H1 (cell line): ENCODE data around the gene RELT. TPM values are rescaled to one million over a fixed set of nuclear protein-coding genes. Genes with fewer than 3 reads are reported as not detected.

Experiments used
- CTCF ChIA-PET: fragments of 300-600 bp; sonication (Branson Sonifier 250); formaldehyde crosslinking; loops from one replicate; lab custom pipeline; 2021; ENCODE audit not compliant: partially characterized antibody; lab: Charles Lee
- POLR2A ChIA-PET: fragments of 300-600 bp; sonication (Branson Sonifier 250); formaldehyde crosslinking; loops from one replicate; lab custom pipeline; 2021; ENCODE audit warnings: inconsistent platforms; ENCODE audit not compliant: partially characterized antibody; lab: Charles Lee
- DNase-seq, 2 experiments: peaks; one replicate each; pipeline versions ENCODE4 v3.0.0 to v3.0.0-alpha.2; 2010 to 2022; ENCODE audit warnings: low spot score in 2 of 2, low read depth in 1 of 2, mixed read lengths in 1 of 2
- FAIRE-seq: peaks from 2 replicates; lab custom pipeline; 2011; peaks lifted over from hg19 to GRCh38; lab: Jason Lieb, UNC
- H2AFZ ChIP-seq: 2 replicates; pipeline ENCODE4 v1.8.1; 2012; ENCODE audit warnings: low read length, inconsistent platforms
- H2AK5ac ChIP-seq: 2 replicates; pipeline ENCODE4 v1.6.1; 2013; ENCODE audit warnings: low read depth, low read length
- H2BK120ac ChIP-seq: replicated peaks from 2 replicates; pipeline ENCODE3; 2013; ENCODE audit warnings: low read depth, low read length, inconsistent platforms
- H2BK12ac ChIP-seq: 2 replicates; pipeline ENCODE4 v1.6.1; 2013; ENCODE audit warnings: low read depth, low read length
- H2BK15ac ChIP-seq: 2 replicates; pipeline ENCODE4 v1.6.1; 2013; ENCODE audit warnings: low read length
- H2BK20ac ChIP-seq: 2 replicates; pipeline ENCODE4 v1.6.1; 2013; ENCODE audit warnings: low read length
- H2BK5ac ChIP-seq: 2 replicates; pipeline ENCODE4 v1.6.1; 2013; ENCODE audit warnings: low read depth, low read length
- H3K14ac ChIP-seq: 2 replicates; pipeline ENCODE4 v1.6.1; 2013; ENCODE audit warnings: inconsistent platforms; ENCODE audit not compliant: insufficient read length
- H3K18ac ChIP-seq: 2 replicates; pipeline ENCODE4 v1.6.1; 2013; ENCODE audit warnings: low read length; ENCODE audit errors: extremely low read depth
- H3K23ac ChIP-seq: 2 replicates; pipeline ENCODE4 v1.6.1; 2013; ENCODE audit warnings: inconsistent platforms; ENCODE audit not compliant: insufficient read length
- H3K23me2 ChIP-seq: 2 replicates; pipeline ENCODE4 v1.6.1; 2013; ENCODE audit warnings: low read depth, low read length
- H3K27ac ChIP-seq: 2 replicates; pipeline ENCODE4 v1.6.1; 2011; ENCODE audit warnings: low read depth, low read length, inconsistent platforms
- H3K27me3 ChIP-seq, 4 experiments: replicated peaks in 1 of 4; 1 replicate in 1 of 4; 2 replicates in 3 of 4; pipeline versions ENCODE4 v1.6.1 to v1.8.1; 2011 to 2013; ENCODE audit warnings: low read length in 3 of 4, mild to moderate bottlenecking in 3 of 4, inconsistent platforms in 2 of 4, mixed read lengths in 2 of 4, moderate library complexity in 1 of 4; ENCODE audit not compliant: control insufficient read depth in 3 of 4, insufficient read depth in 3 of 4; ENCODE audit errors: extremely low read depth in 1 of 4
- H3K36me3 ChIP-seq, 4 experiments: 2 replicates each; pipeline versions ENCODE4 v1.6.1 to v1.8.1; 2011 to 2013; ENCODE audit warnings: mild to moderate bottlenecking in 4 of 4, low read length in 3 of 4, moderate library complexity in 2 of 4, control low read depth in 1 of 4, inconsistent platforms in 1 of 4; ENCODE audit not compliant: insufficient read depth in 4 of 4, control insufficient read depth in 2 of 4
- H3K4ac ChIP-seq: replicated peaks from 2 replicates; pipeline ENCODE3; 2013; ENCODE audit warnings: low read length, low read depth, mixed read lengths, inconsistent platforms; ENCODE audit not compliant: insufficient read length
- H3K4me1 ChIP-seq, 4 experiments: replicated peaks in 1 of 4; 1 replicate in 1 of 4; 2 replicates in 3 of 4; pipeline versions ENCODE4 v1.6.1 to v1.8.1; 2011 to 2013; ENCODE audit warnings: low read length in 3 of 4, inconsistent platforms in 2 of 4, mixed read lengths in 1 of 4; ENCODE audit not compliant: insufficient read depth in 4 of 4, control insufficient read depth in 3 of 4
- H3K4me2 ChIP-seq, 2 experiments: 2 replicates each; pipeline versions ENCODE4 v1.6.1 to v1.8.1; 2011 to 2013; ENCODE audit warnings: low read depth in 2 of 2, low read length in 2 of 2, control low read depth in 1 of 2, inconsistent platforms in 1 of 2, mild to moderate bottlenecking in 1 of 2; ENCODE audit not compliant: insufficient read depth in 1 of 2
- H3K4me3 ChIP-seq, 4 experiments: fragments of 200-600, 300-600 bp in 1 of 4; sonication (generic), shearing (Covaris generic), sonication (Bioruptor Twin) in 1 of 4; 2 replicates each; pipeline versions ENCODE4 v1.5.1 to v1.8.1; 2011 to 2016; ENCODE audit warnings: low read length in 4 of 4, low read depth in 3 of 4, control low read depth in 2 of 4, inconsistent platforms in 2 of 4, mild to moderate bottlenecking in 2 of 4, mixed read lengths in 1 of 4, moderate library complexity in 1 of 4; ENCODE audit not compliant: insufficient read depth in 2 of 4; ENCODE audit errors: extremely low read depth in 1 of 4
- H3K56ac ChIP-seq: replicated peaks from 2 replicates; pipeline ENCODE3; 2013; ENCODE audit warnings: low read depth, mild to moderate bottlenecking, mixed read lengths, low read length, inconsistent platforms; ENCODE audit not compliant: insufficient read length
- H3K79me1 ChIP-seq: 2 replicates; pipeline ENCODE4 v1.6.1; 2013; ENCODE audit warnings: low read depth, low read length, control low read depth
- H3K79me2 ChIP-seq, 2 experiments: 2 replicates each; pipeline versions ENCODE4 v1.6.1 to v1.8.1; 2012 to 2013; ENCODE audit warnings: low read length in 2 of 2, mild to moderate bottlenecking in 2 of 2, inconsistent platforms in 1 of 2; ENCODE audit not compliant: insufficient read depth in 2 of 2, control insufficient read depth in 1 of 2
- H3K9ac ChIP-seq, 4 experiments: replicated peaks in 1 of 4; 1 replicate in 1 of 4; 2 replicates in 3 of 4; pipeline versions ENCODE4 v1.6.1 to v1.8.1; 2011 to 2013; ENCODE audit warnings: low read depth in 3 of 4, low read length in 3 of 4, control low read depth in 2 of 4, mild to moderate bottlenecking in 2 of 4, moderate library complexity in 2 of 4, inconsistent platforms in 1 of 4; ENCODE audit errors: extremely low read depth in 1 of 4
- H3K9me3 ChIP-seq, 2 experiments: 2 replicates each; pipeline versions ENCODE4 v1.6.1 to v1.8.1; 2012 to 2013; ENCODE audit warnings: mild to moderate bottlenecking in 2 of 2, moderate library complexity in 2 of 2, control low read depth in 1 of 2, inconsistent platforms in 1 of 2, low read depth in 1 of 2, low read length in 1 of 2, mixed read lengths in 1 of 2; ENCODE audit not compliant: insufficient read depth in 2 of 2
- H4K20me1 ChIP-seq, 2 experiments: replicated peaks in 1 of 2; 2 replicates each; pipeline versions ENCODE3 to v1.8.1; 2011 to 2013; ENCODE audit warnings: inconsistent platforms in 2 of 2, low read length in 2 of 2, mild to moderate bottlenecking in 1 of 2; ENCODE audit not compliant: insufficient read depth in 2 of 2, control insufficient read depth in 1 of 2
- H4K5ac ChIP-seq: 2 replicates; pipeline ENCODE4 v1.6.1; 2013; ENCODE audit warnings: low read length, low read depth, mixed read lengths, inconsistent platforms; ENCODE audit not compliant: insufficient read length
- H4K8ac ChIP-seq: 2 replicates; pipeline ENCODE4 v1.8.0; 2013; ENCODE audit warnings: mild to moderate bottlenecking, moderate library complexity, low read length, inconsistent platforms; ENCODE audit not compliant: insufficient read depth; ENCODE audit errors: extremely low read depth
- H4K91ac ChIP-seq: replicated peaks from 2 replicates; pipeline ENCODE3; 2013; ENCODE audit warnings: low read length, mixed read lengths, inconsistent platforms; ENCODE audit not compliant: insufficient read length
- ATF3 ChIP-seq: IDR thresholded peaks from 2 replicates; pipeline ENCODE4 v1.6.1; 2011; ENCODE audit warnings: low read depth, mild to moderate bottlenecking, low read length; ENCODE audit not compliant: insufficient read depth
- CTBP2 ChIP-seq: IDR thresholded peaks from 2 replicates; pipeline ENCODE4 v1.7.0; 2011; ENCODE audit warnings: borderline replicate concordance, mild to moderate bottlenecking, moderate library complexity, mixed read lengths, low read length; ENCODE audit not compliant: insufficient read depth, insufficient read length
- EZH2 ChIP-seq: fragments of 200-600 bp; sonication (generic); IDR thresholded peaks from 2 replicates; pipeline ENCODE4 v1.7.1; 2012; ENCODE audit warnings: low read depth, mild to moderate bottlenecking, moderate library complexity, low read length, inconsistent platforms; ENCODE audit not compliant: severe bottlenecking
- HDAC2 ChIP-seq, 2 experiments: fragments of 300-600 bp in 1 of 2; sonication (generic) in 1 of 2; IDR thresholded peaks; 2 replicates each; pipeline ENCODE4 v1.6.1; 2011 to 2012; ENCODE audit warnings: low read depth in 2 of 2, low read length in 2 of 2, mild to moderate bottlenecking in 2 of 2, moderate library complexity in 2 of 2, borderline replicate concordance in 1 of 2, inconsistent platforms in 1 of 2
- KDM1A ChIP-seq: fragments of 200-600, 300-600 bp; sonication (generic); IDR thresholded peaks from 2 replicates; pipeline ENCODE4 v1.7.1; 2016; ENCODE audit warnings: mild to moderate bottlenecking, low read length, borderline replicate concordance
- KDM5A ChIP-seq: fragments of 200-600 bp; IDR thresholded peaks from 2 replicates; pipeline ENCODE4 v1.7.1; 2012; ENCODE audit warnings: mild to moderate bottlenecking, low read length, inconsistent platforms, mixed read lengths
- NRF1 ChIP-seq: IDR thresholded peaks from 2 replicates; pipeline ENCODE4 v1.6.1; 2011; ENCODE audit warnings: mild to moderate bottlenecking, low read depth, low read length, improper control_type of control experiment
- POLR2A ChIP-seq, 2 experiments: IDR thresholded peaks; 1 replicate in 1 of 2; 2 replicates in 1 of 2; pipeline ENCODE4 v1.6.1; 2011; ENCODE audit warnings: low read depth in 2 of 2, low read length in 2 of 2, mild to moderate bottlenecking in 2 of 2; ENCODE audit errors: control extremely low read depth in 1 of 2
- POLR2AphosphoS5 ChIP-seq: IDR thresholded peaks from 2 replicates; pipeline ENCODE4 v1.6.1; 2011; ENCODE audit warnings: low read depth, low read length
- RBBP5 ChIP-seq: IDR thresholded peaks from 2 replicates; pipeline ENCODE4 v1.7.1; 2012; ENCODE audit warnings: low read depth, mild to moderate bottlenecking, inconsistent platforms, low read length, moderate library complexity, borderline replicate concordance
- TAF1 ChIP-seq: IDR thresholded peaks from 2 replicates; pipeline ENCODE4 v1.6.1; 2011; ENCODE audit warnings: mild to moderate bottlenecking, low read depth, low read length
- TAF7 ChIP-seq: optimal IDR thresholded peaks from 2 replicates; pipeline ENCODE3; 2011; ENCODE audit warnings: low read depth, mild to moderate bottlenecking, inconsistent platforms, low read length, moderate library complexity, borderline replicate concordance
- YY1 ChIP-seq: IDR thresholded peaks from 2 replicates; pipeline ENCODE4 v1.6.1; 2011; ENCODE audit warnings: low read depth, mild to moderate bottlenecking, low read length
- WGBS, 2 experiments: shearing (Covaris generic) in 1 of 2; methylation state at CpG; one replicate each; pipeline versions ENCODE4 v1.1.6 to v1.1.7; 2013 to 2015; ENCODE audit warnings: low lambda C conversion rate in 2 of 2, mixed read lengths in 2 of 2, inconsistent platforms in 1 of 2, low coverage in 1 of 2, missing lambda C conversion rate in 1 of 2; ENCODE audit not compliant: insufficient replicate concordance in 2 of 2, insufficient coverage in 1 of 2, insufficient read length in 1 of 2; ENCODE audit errors: extremely low coverage in 1 of 2, missing lambda C conversion rate in 1 of 2; 5-methylcytosine and 5-hydroxymethylcytosine counted together
- polyA plus RNA-seq, 7 experiments: library from polyadenylated mRNA; depleted of rRNA in 3 of 7; stranded (reverse) in 5 of 7; unstranded in 2 of 7; fragments of >200 nt in 5 of 7; fragments of 200-250 nt in 2 of 7; gene quantifications; 1 replicate in 5 of 7; 2 replicates in 1 of 7; 4 replicates in 1 of 7; pipeline versions ENCODE4 v1.2.1 to v1.2.3, GENCODE V29; 2011 to 2013; ENCODE audit warnings: missing spikeins in 2 of 7, mixed read lengths in 2 of 7
- total RNA-seq: library from RNA; stranded (reverse); fragmentation: NEBNext Ultra II Directional; extraction: Animal tissue kit (Norgen Biotek cat#: 25700); gene quantifications from 2 replicates; pipeline ENCODE4 v1.2.1, GENCODE V29; 2021

Gene RELT
- total and polyA plus RNA-seq, 2 of the 8 experiments (the other 6 are each of a cell fraction or from before 2014, with no cell fraction given): 3.4 to 5.7 TPM

- no peak overlapping the region for H2BK15ac ChIP-seq
- no peak overlapping the region for H3K4me2 ChIP-seq
- peaks cover 0 to under 1% (median 0%) of the 10 kb centered on the region in 4 experiments; a peak in 2 of 8 replicates for H3K36me3 ChIP-seq
- H2BK5ac ChIP-seq: no peak overlapping the region
- H3K4me1 ChIP-seq: peaks cover 0 to 3% (median 2%) of the 10 kb centered on the region in 4 experiments; a peak in 5 of 7 replicates
- no peaks in the 10 kb centered on the region for H3K23me2 ChIP-seq
- no peaks in the 10 kb centered on the region for H3K79me1 ChIP-seq
- no peak for TF ChIP-seq POLR2AphosphoS5
- no peak for TF ChIP-seq EZH2
- TF ChIP-seq RBBP5: no peak
- no peak for TF ChIP-seq TAF1
- TF ChIP-seq KDM5A: no peak
- no peak for TF ChIP-seq ATF3
- TF ChIP-seq POLR2A (IDR thresholded peaks at IDR 0.05; ENCODE audit: control extremely low read depth in 1 of 2, low read depth in 2 of 2, low read length in 2 of 2): no peak
- TF ChIP-seq CTBP2: no peak
- TF ChIP-seq YY1: no peak
- TF ChIP-seq TAF7: no peak
- no peak for TF ChIP-seq NRF1
- TF ChIP-seq KDM1A: no peak
- no peak for TF ChIP-seq HDAC2 (IDR thresholded peaks at IDR 0.05; ENCODE audit: borderline replicate concordance in 1 of 2, low read depth in 2 of 2, low read length in 2 of 2)
- H3K27ac ChIP-seq: no peak overlapping the region
- CTCF ChIA-PET: interaction anchor here (0.7 to 59.1 kb wide), 11 partner anchors 10 to 261 kb away, joined by 3 to 1456 read pairs (median 3); no protein-coding TSS in a partner anchor
- no peak overlapping the region for H4K8ac ChIP-seq
- H3K14ac ChIP-seq: no peak overlapping the region
- no peak overlapping the region for H3K4me3 ChIP-seq
- H2BK12ac ChIP-seq: no peak overlapping the region
- no peak overlapping the region for H2BK20ac ChIP-seq
- no peak for DNase-seq
- no peak overlapping the region for H2BK120ac ChIP-seq
- H4K5ac ChIP-seq: no peak overlapping the region
- peaks cover 1 to 3% of the 10 kb centered on the region in 2 experiments for H4K20me1 ChIP-seq
- H2AFZ ChIP-seq: no peak overlapping the region
- H3K56ac ChIP-seq: no peak overlapping the region
- no peak overlapping the region for H3K18ac ChIP-seq
- H3K23ac ChIP-seq: no peak overlapping the region
- WGBS, 2 experiments: 92% methylated on average over 6 of the region's 6 CpGs; no CpG with 5 or more reads in 1 of the 2 experiments
- POLR2A ChIA-PET: no interaction called here
- no peak overlapping the region for H3K9ac ChIP-seq
- H3K4ac ChIP-seq: no peak overlapping the region
- H3K79me2 ChIP-seq: no peaks in the 10 kb centered on the region
- H3K9me3 ChIP-seq: no peaks in the 10 kb centered on the region
- no peak overlapping the region for H4K91ac ChIP-seq
- FAIRE-seq: no peak
- H3K27me3 ChIP-seq: no peaks in the 10 kb centered on the region
- H2AK5ac ChIP-seq: no peak overlapping the region
Observed at GRCh38 chr11:73400293-73400692, 24.1 kb downstream of the RELT start.
